HepG2 (cell line): Measurements from ENCODE around the gene STC2. TPM values are rescaled to one million over a fixed set of nuclear protein-coding genes. Genes with fewer than 3 reads are reported as not detected.
A peak's percentile ranks its signal among the peaks of the same experiment; 100 is the strongest.

Experiments used
- ATAC-seq: fragments of 200-7000 bp; cut with Tn5 transposase; 3 replicates; pipeline ENCODE4 v1.9.1; 2020; ENCODE audit warnings: mild to moderate bottlenecking, moderate library complexity
- BruUV-seq: library from RNA; stranded (reverse); fragments of 400-500 nt; replicated peaks from 2 replicates; lab custom pipeline; 2021; lab: Mats Ljungman, UMichigan
- CTCF ChIA-PET: fragments of 300-600 bp; formaldehyde crosslinking; extraction: SDS; loops from one replicate; lab custom pipeline; 2021; ENCODE audit warnings: low total read pairs, inconsistent platforms, low intra/inter-chr PET ratio; lab: Yijun Ruan, JAX
- POLR2A ChIA-PET: fragments of 350-600 bp; sonication (Branson Sonifier 250); formaldehyde crosslinking; loops from one replicate; lab custom pipeline; 2020; ENCODE audit warnings: antibody characterized with exemption, inconsistent platforms; lab: Yijun Ruan, JAX
- DNase-seq: peaks from one replicate; pipeline ENCODE4 v3.0.0-alpha.2; 2015; ENCODE audit warnings: low spot score
- FAIRE-seq: peaks from 3 replicates; lab custom pipeline; 2011; peaks lifted over from hg19 to GRCh38; lab: Jason Lieb, UNC
- H2AFZ ChIP-seq: one replicate; pipeline ENCODE4 v1.6.1; 2011; ENCODE audit warnings: low read length, inconsistent platforms
- H3K27ac ChIP-seq: fragments of 300-600 bp; 3 replicates; pipeline ENCODE4 v1.8.0; 2011; ENCODE audit warnings: mixed run types, mild to moderate bottlenecking, mixed read lengths, low read length, inconsistent platforms; ENCODE audit not compliant: insufficient read depth; ENCODE audit errors: extremely low read length
- H3K27me3 ChIP-seq, 2 experiments: fragments of 200-600 bp in 1 of 2; 2 replicates in 1 of 2; 3 replicates in 1 of 2; pipeline versions ENCODE4 v1.6.0 to v1.8.0; 2011; ENCODE audit warnings: low read length in 2 of 2, mild to moderate bottlenecking in 2 of 2, moderate library complexity in 2 of 2, inconsistent platforms in 1 of 2; ENCODE audit not compliant: insufficient read depth in 2 of 2, control insufficient read depth in 1 of 2
- H3K36me3 ChIP-seq, 2 experiments: fragments of 200-600 bp in 1 of 2; replicated peaks in 1 of 2; 2 replicates in 1 of 2; 3 replicates in 1 of 2; pipeline versions ENCODE4 v1.5.1 to v1.8.0; 2011; ENCODE audit warnings: low read length in 2 of 2, inconsistent platforms in 1 of 2; ENCODE audit not compliant: insufficient read depth in 2 of 2, control insufficient read depth in 1 of 2
- H3K4me1 ChIP-seq: 2 replicates; pipeline ENCODE4 v1.5.1; 2012; ENCODE audit warnings: low read length, inconsistent platforms; ENCODE audit not compliant: insufficient read depth
- H3K4me2 ChIP-seq: 2 replicates; pipeline ENCODE4 v1.6.0; 2011; ENCODE audit warnings: low read depth, low read length, inconsistent platforms
- H3K4me3 ChIP-seq, 3 experiments: fragments of 200-600 bp in 1 of 3; sonication (generic), shearing (Covaris generic) in 1 of 3; replicated peaks in 1 of 3; 2 replicates each; pipeline ENCODE4 v1.5.1; 2011 to 2016; ENCODE audit warnings: low read length in 3 of 3, inconsistent platforms in 2 of 3, low read depth in 2 of 3, mild to moderate bottlenecking in 2 of 3, control low read depth in 1 of 3, mixed read lengths in 1 of 3; ENCODE audit not compliant: insufficient read depth in 1 of 3
- H3K79me2 ChIP-seq: one replicate; pipeline ENCODE4 v1.6.1; 2011; ENCODE audit warnings: low read length, inconsistent platforms; ENCODE audit not compliant: insufficient read depth
- H3K9ac ChIP-seq: 2 replicates; pipeline ENCODE4 v1.6.0; 2011; ENCODE audit warnings: mild to moderate bottlenecking, low read depth, low read length, inconsistent platforms; ENCODE audit not compliant: insufficient read depth
- H3K9me3 ChIP-seq: 2 replicates; pipeline ENCODE4 v1.5.1; 2012; ENCODE audit warnings: mild to moderate bottlenecking, low read length
- H4K20me1 ChIP-seq: 2 replicates; pipeline ENCODE4 v1.6.0; 2011; ENCODE audit warnings: inconsistent platforms, mild to moderate bottlenecking, low read length, moderate library complexity; ENCODE audit not compliant: insufficient read depth
- CBX1 ChIP-seq: IDR thresholded peaks from one replicate; pipeline ENCODE4 v1.6.1; 2016; ENCODE audit warnings: antibody characterized with exemption, low read depth
- FOXJ3 ChIP-seq: sonication (generic); formaldehyde crosslinking; IDR thresholded peaks from 2 replicates; pipeline ENCODE4 v1.4.0; 2020; ENCODE audit warnings: missing genetic modification reagents, mild to moderate bottlenecking, borderline replicate concordance
- PCBP1 ChIP-seq: fragments of 200-400 bp; formaldehyde crosslinking; IDR thresholded peaks from 2 replicates; pipeline ENCODE4 v1.6.1; 2017; ENCODE audit warnings: mild to moderate bottlenecking, low read depth, low read length, borderline replicate concordance
- RARG ChIP-seq: sonication (generic); formaldehyde crosslinking; IDR thresholded peaks from 2 replicates; pipeline ENCODE4 v1.4.0; 2020; ENCODE audit warnings: low read depth, mild to moderate bottlenecking, missing genetic modification reagents
- RFX5 ChIP-seq: IDR thresholded peaks from 2 replicates; pipeline ENCODE4 v1.6.1; 2011; ENCODE audit warnings: low read depth, low read length, improper control_type of control experiment
- RFXAP ChIP-seq: sonication (generic); formaldehyde crosslinking; IDR thresholded peaks from 2 replicates; pipeline ENCODE4 v1.4.0; 2020; ENCODE audit warnings: missing genetic modification reagents, borderline replicate concordance
- RORA ChIP-seq: sonication (generic); formaldehyde crosslinking; IDR thresholded peaks from 2 replicates; pipeline ENCODE4 v1.5.0; 2020; ENCODE audit warnings: mild to moderate bottlenecking, missing genetic modification reagents, moderate library complexity
- SAP130 ChIP-seq: IDR thresholded peaks from 2 replicates; pipeline ENCODE4 v1.6.1; 2016; ENCODE audit warnings: low read depth
- SRSF4 ChIP-seq: fragments of 200-400 bp; formaldehyde crosslinking; IDR thresholded peaks from one replicate; pipeline ENCODE4 v1.6.1; 2018; ENCODE audit warnings: mild to moderate bottlenecking, low read depth, low read length, moderate library complexity; ENCODE audit not compliant: poor library complexity, severe bottlenecking
- TARDBP ChIP-seq: sonication (generic); formaldehyde crosslinking; IDR thresholded peaks from 2 replicates; pipeline ENCODE4 v1.8.0; 2022; ENCODE audit warnings: mild to moderate bottlenecking, missing genetic modification reagents
- TEAD2 ChIP-seq: sonication (generic); formaldehyde crosslinking; IDR thresholded peaks from 2 replicates; pipeline ENCODE4 v1.9.0; 2021; ENCODE audit warnings: missing genetic modification reagents
- THAP11 ChIP-seq: IDR thresholded peaks from 2 replicates; pipeline ENCODE4 v1.6.1; 2016; ENCODE audit warnings: missing biosample characterization, missing genetic modification reagents
- TRIM24 ChIP-seq: sonication (generic); formaldehyde crosslinking; IDR thresholded peaks from 2 replicates; pipeline ENCODE4 v1.8.0; 2022; ENCODE audit warnings: mild to moderate bottlenecking, missing genetic modification reagents
- ZFYVE20 ChIP-seq: sonication (generic); formaldehyde crosslinking; IDR thresholded peaks from 2 replicates; pipeline ENCODE4 v1.8.0; 2023; ENCODE audit warnings: low read depth, mild to moderate bottlenecking, moderate library complexity, missing genetic modification reagents, borderline replicate concordance
- ZNF232 ChIP-seq: sonication (generic); formaldehyde crosslinking; IDR thresholded peaks from 2 replicates; pipeline ENCODE4 v1.4.0; 2020; ENCODE audit warnings: missing genetic modification reagents, borderline replicate concordance
- ZNF234 ChIP-seq: sonication (generic); formaldehyde crosslinking; conservative IDR thresholded peaks from 2 replicates; pipeline ENCODE4 v1.5.1; 2020; ENCODE audit warnings: mild to moderate bottlenecking, missing genetic modification reagents
- ZNF326 ChIP-seq: sonication (generic); formaldehyde crosslinking; IDR thresholded peaks from 2 replicates; pipeline ENCODE4 v1.4.0; 2020; ENCODE audit warnings: missing genetic modification reagents, borderline replicate concordance
- ZNF546 ChIP-seq: sonication (generic); formaldehyde crosslinking; conservative IDR thresholded peaks from 2 replicates; pipeline ENCODE4 v1.8.1; 2023; ENCODE audit warnings: mild to moderate bottlenecking, missing genetic modification reagents
- WGBS: methylation state at CpG from one replicate; pipeline ENCODE4 v1.1.6; 2017; ENCODE audit warnings: low lambda C conversion rate; 5-methylcytosine and 5-hydroxymethylcytosine counted together
- in situ Hi-C: cut with HindIII; loops from 2 replicates; pipeline ENCODE4 v1.10.0; 2017; ENCODE audit warnings: low pct_unique_long_range_greater_than_20kb; ENCODE audit not compliant: extremely low pct_ligation_motif_present
- intact Hi-C: fragments of 100-400 bp; cut with micrococcal nuclease; formaldehyde crosslinking; loops from one replicate; pipeline ENCODE4 v1.10.0; 2022; ENCODE audit not compliant: unreplicated experiment
- polyA plus RNA-seq, 8 experiments: library from polyadenylated mRNA; depleted of rRNA in 3 of 8; stranded (reverse) in 7 of 8; unstranded in 1 of 8; fragments of >200 nt; fragmentation: Illumina TruSeq in 4 of 8; extraction: Trizol in 4 of 8; gene quantifications; 2 replicates each; pipeline versions ENCODE4 v1.2.1 to v1.2.3, GENCODE V29; 2011 to 2016; ENCODE audit warnings: low read depth in 4 of 8, missing spikeins in 1 of 8, mixed read lengths in 1 of 8; ENCODE audit not compliant: insufficient read depth in 1 of 8
- total RNA-seq, 5 experiments: library from RNA; depleted of rRNA; stranded (reverse); fragments of >200 nt; fragmentation: Illumina TruSeq; extraction: Trizol; gene quantifications; 2 replicates each; pipeline ENCODE4 v1.2.3, GENCODE V29; 2016; ENCODE audit warnings: low read depth in 1 of 5
- TF ChIP-seq, protein P1 (sequence below): sonication (generic); formaldehyde crosslinking; conservative IDR thresholded peaks from 2 replicates; pipeline ENCODE4 v1.4.0; 2020; ENCODE audit warnings: missing genetic modification reagents
- TF ChIP-seq, protein P2 (sequence below): sonication (generic); formaldehyde crosslinking; IDR thresholded peaks from 2 replicates; pipeline ENCODE4 v1.4.0; 2020; ENCODE audit warnings: mild to moderate bottlenecking, low read depth, missing genetic modification reagents
- TF ChIP-seq, protein P3 (sequence below): sonication (generic); formaldehyde crosslinking; conservative IDR thresholded peaks from 2 replicates; pipeline ENCODE4 v1.8.0; 2022; ENCODE audit warnings: low read depth, missing genetic modification reagents

STC2 gene
- total and polyA plus RNA-seq, 2 of the 13 experiments (the other 11 are each of a cell fraction or from before 2014, with no cell fraction given) = 27.1 to 69.2 TPM

- DNase-seq (no peak), ATAC-seq (no peak), FAIRE-seq (no peak)
- WGBS = 0% methylated on average over 9 of the region's 76 CpGs
- no TSS peak for BruUV-seq
- Histone ChIP-seq H4K20me1 (peaks cover 50% of the 10 kb centered on the region), H3K27ac (peak overlapping the region; percentile 65), H3K79me2 (peaks cover 50% of the 10 kb centered on the region), H3K4me3 (peak overlapping the region; percentile 87 to 97 (median 88)), H3K36me3 (peaks cover 21 to 36% of the 10 kb centered on the region in 2 experiments), H2AFZ (no peak overlapping the region), H3K9ac (peak overlapping the region; percentile 82), H3K27me3 (no peaks in the 10 kb centered on the region; a peak in 1 of 5 replicates), H3K9me3 (no peaks in the 10 kb centered on the region), H3K4me1 (peaks cover 62% of the 10 kb centered on the region), H3K4me2 (peak overlapping the region; percentile 95)
- ChIA-PET CTCF (no interaction called here), POLR2A (interaction anchor here (0.7 to 7.2 kb wide), 11 partner anchors 10 to 612 kb away, joined by 3 to 513 read pairs (median 5); partner anchors contain the start of genes ATP6V0E1 and RPL26L1)
- in situ Hi-C loops (no loop called here), intact Hi-C loops (no loop called here)
- TF ChIP-seq, protein P1, sequence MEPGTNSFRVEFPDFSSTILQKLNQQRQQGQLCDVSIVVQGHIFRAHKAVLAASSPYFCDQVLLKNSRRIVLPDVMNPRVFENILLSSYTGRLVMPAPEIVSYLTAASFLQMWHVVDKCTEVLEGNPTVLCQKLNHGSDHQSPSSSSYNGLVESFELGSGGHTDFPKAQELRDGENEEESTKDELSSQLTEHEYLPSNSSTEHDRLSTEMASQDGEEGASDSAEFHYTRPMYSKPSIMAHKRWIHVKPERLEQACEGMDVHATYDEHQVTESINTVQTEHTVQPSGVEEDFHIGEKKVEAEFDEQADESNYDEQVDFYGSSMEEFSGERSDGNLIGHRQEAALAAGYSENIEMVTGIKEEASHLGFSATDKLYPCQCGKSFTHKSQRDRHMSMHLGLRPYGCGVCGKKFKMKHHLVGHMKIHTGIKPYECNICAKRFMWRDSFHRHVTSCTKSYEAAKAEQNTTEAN (CRISPR knock-in tag) = no peak
- no peak for TF ChIP-seq TEAD2 (CRISPR knock-in tag)
- TF ChIP-seq TRIM24 = no peak
- TF ChIP-seq THAP11 (CRISPR knock-in tag) = no peak
- TF ChIP-seq PCBP1 = peak; percentile 33; the same call in 1 of the 2 replicates
- TF ChIP-seq RFX5 = no peak
- TF ChIP-seq, protein P2, sequence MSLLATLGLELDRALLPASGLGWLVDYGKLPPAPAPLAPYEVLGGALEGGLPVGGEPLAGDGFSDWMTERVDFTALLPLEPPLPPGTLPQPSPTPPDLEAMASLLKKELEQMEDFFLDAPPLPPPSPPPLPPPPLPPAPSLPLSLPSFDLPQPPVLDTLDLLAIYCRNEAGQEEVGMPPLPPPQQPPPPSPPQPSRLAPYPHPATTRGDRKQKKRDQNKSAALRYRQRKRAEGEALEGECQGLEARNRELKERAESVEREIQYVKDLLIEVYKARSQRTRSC (CRISPR knock-in tag) = no peak
- no peak for TF ChIP-seq RARG (CRISPR knock-in tag)
- TF ChIP-seq ZNF234 (CRISPR knock-in tag) = no peak
- no peak for TF ChIP-seq RFXAP (CRISPR knock-in tag)
- TF ChIP-seq, protein P3, sequence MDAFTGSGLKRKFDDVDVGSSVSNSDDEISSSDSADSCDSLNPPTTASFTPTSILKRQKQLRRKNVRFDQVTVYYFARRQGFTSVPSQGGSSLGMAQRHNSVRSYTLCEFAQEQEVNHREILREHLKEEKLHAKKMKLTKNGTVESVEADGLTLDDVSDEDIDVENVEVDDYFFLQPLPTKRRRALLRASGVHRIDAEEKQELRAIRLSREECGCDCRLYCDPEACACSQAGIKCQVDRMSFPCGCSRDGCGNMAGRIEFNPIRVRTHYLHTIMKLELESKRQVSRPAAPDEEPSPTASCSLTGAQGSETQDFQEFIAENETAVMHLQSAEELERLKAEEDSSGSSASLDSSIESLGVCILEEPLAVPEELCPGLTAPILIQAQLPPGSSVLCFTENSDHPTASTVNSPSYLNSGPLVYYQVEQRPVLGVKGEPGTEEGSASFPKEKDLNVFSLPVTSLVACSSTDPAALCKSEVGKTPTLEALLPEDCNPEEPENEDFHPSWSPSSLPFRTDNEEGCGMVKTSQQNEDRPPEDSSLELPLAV (CRISPR knock-in tag) = no peak
- no peak for TF ChIP-seq RORA (CRISPR knock-in tag)
- TF ChIP-seq ZFYVE20 = no peak
- TF ChIP-seq TARDBP (CRISPR knock-in tag) = peak; percentile 54; the same call in 1 of the 2 replicates
- 0 out of 2 replicates have a peak, but pooled peaks have one; percentile 34 for TF ChIP-seq SAP130
- TF ChIP-seq ZNF546 = no peak; the same call in 1 of the 2 replicates
- 0 out of 2 replicates have a peak, but pooled peaks have one; percentile 5 for TF ChIP-seq FOXJ3 (CRISPR knock-in tag)
- TF ChIP-seq ZNF326 (CRISPR knock-in tag) = no peak
- no peak for TF ChIP-seq SRSF4
- TF ChIP-seq CBX1 = no peak
- peak; percentile 18; the same call in 1 of the 2 replicates for TF ChIP-seq ZNF232 (CRISPR knock-in tag)
These were observed 898 bp downstream of the STC2 start for GRCh38 chr5:173327084-173327947.
